CD4-positive, CD25-positive, alpha-beta regulatory T cell (primary cell): ENCODE measurements around the gene KRT80. TPM values are rescaled to one million over a fixed set of nuclear protein-coding genes. Genes with fewer than 3 reads are reported as not detected.

Source experiments
- ATAC-seq, 2 donors: fragments of 150-1000 bp; cut with Tn5 transposase; one replicate each; pipeline ENCODE4 v1.10.0; 2021; ENCODE audit warnings: low read depth in 2 of 2, moderate number of reproducible peaks in 2 of 2, moderate library complexity in 1 of 2
- DNase-seq, 3 donors: peaks; one replicate each; pipeline versions ENCODE4 v3.0.0 to v3.0.0-alpha.2; 2012 to 2022; ENCODE audit warnings: mixed read lengths in 1 of 3
- H3K27ac ChIP-seq: one replicate; pipeline ENCODE4 v1.7.0; 2013; ENCODE audit warnings: mild to moderate bottlenecking, low read length; ENCODE audit not compliant: insufficient read depth, poor library complexity, severe bottlenecking
- H3K27me3 ChIP-seq: one replicate; pipeline ENCODE4 v1.7.0; 2013; ENCODE audit warnings: low read length; ENCODE audit not compliant: control insufficient read depth, insufficient read depth
- H3K36me3 ChIP-seq: one replicate; pipeline ENCODE4 v1.7.0; 2013; ENCODE audit warnings: mild to moderate bottlenecking, low read length, moderate library complexity; ENCODE audit not compliant: control insufficient read depth, insufficient read depth
- H3K4me1 ChIP-seq: 2 replicates; pipeline ENCODE4 v1.7.0; 2013; ENCODE audit warnings: mild to moderate bottlenecking, low read length; ENCODE audit not compliant: insufficient read depth, control insufficient read depth, poor library complexity, severe bottlenecking
- H3K4me3 ChIP-seq: one replicate; pipeline ENCODE4 v1.7.0; 2013; ENCODE audit warnings: low read depth, mild to moderate bottlenecking, low read length, moderate library complexity
- H3K9me3 ChIP-seq, 2 experiments: 1 replicate in 1 of 2; 2 replicates in 1 of 2; pipeline ENCODE4 v1.7.0; 2013; ENCODE audit warnings: low read length in 2 of 2, mild to moderate bottlenecking in 1 of 2, moderate library complexity in 1 of 2; ENCODE audit not compliant: control insufficient read depth in 2 of 2
- H3K27ac Mint-ChIP-seq, 3 donors: one replicate each; pipeline ENCODE4 v1.8.0; 2020 to 2022; ENCODE audit warnings: mild to moderate bottlenecking in 3 of 3, mixed read lengths in 3 of 3, moderate library complexity in 2 of 3
- H3K27me3 Mint-ChIP-seq: one replicate; pipeline ENCODE4 v1.8.0; 2022; ENCODE audit warnings: mild to moderate bottlenecking, mixed read lengths
- H3K36me3 Mint-ChIP-seq: one replicate; pipeline ENCODE4 v1.8.0; 2020; ENCODE audit warnings: mixed read lengths
- H3K4me1 Mint-ChIP-seq, 4 donors: one replicate each; pipeline ENCODE4 v1.8.0; 2020 to 2022; ENCODE audit warnings: mixed read lengths in 4 of 4, mild to moderate bottlenecking in 1 of 4
- H3K4me3 Mint-ChIP-seq, 4 donors: one replicate each; pipeline ENCODE4 v1.8.0; 2020 to 2022; ENCODE audit warnings: mild to moderate bottlenecking in 4 of 4, mixed read lengths in 4 of 4, moderate library complexity in 3 of 4
- H3K9me3 Mint-ChIP-seq, 7 donors: one replicate each; pipeline ENCODE4 v1.8.0; 2020 to 2022; ENCODE audit warnings: mixed read lengths in 7 of 7, mild to moderate bottlenecking in 3 of 7, moderate library complexity in 2 of 7
- polyA plus RNA-seq, 4 donors: library from polyadenylated mRNA; unstranded; fragments of 300-500 nt; fragmentation: Illumina TruSeq; gene quantifications; one replicate each; pipeline ENCODE4 v1.2.3, GENCODE V29; 2021
- total RNA-seq: library from RNA; stranded (reverse); gene quantifications from one replicate; pipeline ENCODE4 v1.2.3, GENCODE V29; 2022

KRT80 gene
- total and polyA plus RNA-seq, 5 donors from 2014 or later = not detected

DNA sequence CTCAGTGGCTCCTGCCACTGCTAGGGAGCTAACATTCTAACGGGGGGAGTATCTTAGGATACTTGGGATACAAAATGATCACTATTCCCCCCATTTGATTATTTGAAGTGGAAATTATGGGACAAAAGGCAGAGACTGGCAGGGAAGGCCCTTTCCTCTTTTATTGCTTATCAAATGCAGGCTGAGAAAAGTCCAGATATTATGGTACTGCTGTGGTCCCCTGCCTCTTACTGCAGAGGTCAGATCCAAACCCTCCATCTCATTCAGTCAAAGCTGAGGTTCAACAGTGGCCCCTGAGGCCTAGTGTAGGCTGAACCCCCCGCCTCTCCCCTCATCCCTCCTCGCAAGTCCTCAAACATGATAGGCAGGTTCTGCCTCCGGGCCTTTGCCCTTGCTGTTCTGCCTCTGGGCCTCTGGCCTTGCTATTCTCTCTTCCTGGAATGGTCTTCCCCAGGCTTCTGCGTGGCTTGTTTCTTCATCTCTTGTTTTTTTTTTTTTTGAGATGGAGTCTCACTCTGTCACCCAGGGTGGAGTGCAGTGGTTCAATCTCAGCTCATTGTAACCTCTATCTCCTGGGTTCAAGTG is 34.2 kb downstream of the KRT80 start:
- Histone ChIP-seq H3K36me3 (no peaks in the 10 kb centered on the region), H3K9me3 (no peaks in the 10 kb centered on the region), H3K27ac (no peak overlapping the region), H3K27me3 (no peaks in the 10 kb centered on the region), H3K4me3 (no peak overlapping the region), H3K4me1 (peaks cover 25% of the 10 kb centered on the region)
- no peak for ATAC-seq
- no peaks in the 10 kb centered on the region for H3K36me3 Mint-ChIP-seq
- H3K9me3 Mint-ChIP-seq = no peaks in the 10 kb centered on the region
- DNase-seq = no peak
- peaks cover 6 to 49% (median 25%) of the 10 kb centered on the region in 4 donors for H3K4me1 Mint-ChIP-seq
- peak overlapping the region in 1 of 3 donors; percentile 3 for H3K27ac Mint-ChIP-seq
- H3K4me3 Mint-ChIP-seq = no peak overlapping the region
- H3K27me3 Mint-ChIP-seq = no peaks in the 10 kb centered on the region

DNA sequence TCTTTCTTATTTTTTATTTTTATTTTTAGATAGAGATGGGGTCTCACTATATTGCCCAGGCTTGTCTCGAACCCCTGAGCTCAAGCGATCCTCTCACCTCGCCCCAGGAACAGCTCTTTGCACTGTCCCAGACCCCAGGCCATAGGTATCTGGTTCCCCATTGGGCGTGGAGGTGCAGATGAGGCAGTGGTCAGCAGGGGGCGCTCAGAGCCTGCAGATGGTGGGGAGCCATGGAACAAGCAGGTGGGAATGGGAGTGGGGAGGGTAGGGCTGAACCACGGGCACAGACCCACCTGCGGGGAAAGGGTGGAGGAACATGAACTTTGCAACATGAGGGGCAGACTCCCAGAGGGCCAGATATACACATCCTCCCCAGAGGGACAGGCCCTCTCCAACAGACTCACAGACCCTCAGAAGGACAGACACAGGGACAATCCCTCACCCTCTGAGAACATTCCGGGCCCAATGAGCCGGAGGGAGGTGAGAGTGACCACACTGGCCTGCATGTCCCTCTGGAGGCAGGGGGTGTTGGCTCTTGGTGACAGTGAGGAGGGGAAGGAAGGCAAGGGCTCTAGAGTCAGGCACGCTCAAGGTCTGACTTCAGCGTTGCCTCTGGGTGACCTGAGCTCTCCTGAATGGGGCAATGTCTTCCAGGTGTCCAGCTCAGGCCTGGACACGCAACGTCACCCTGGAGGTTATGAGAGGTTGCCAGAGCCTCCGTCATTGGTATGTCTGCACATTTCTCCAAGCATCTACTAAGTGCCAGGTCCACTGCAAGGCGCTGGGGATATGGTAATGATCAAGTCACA is 34.9 kb downstream of the KRT80 start:
- Mint-ChIP-seq H3K27me3 (no peaks in the 10 kb centered on the region), H3K36me3 (no peaks in the 10 kb centered on the region), H3K27ac (peak overlapping the region in 2 of 3 donors; percentile 3 to 25), H3K4me1 (peaks cover 6 to 43% (median 23%) of the 10 kb centered on the region in 4 donors), H3K9me3 (no peaks in the 10 kb centered on the region), H3K4me3 (no peak overlapping the region)
- H3K27ac ChIP-seq = no peak overlapping the region
- H3K27me3 ChIP-seq = no peaks in the 10 kb centered on the region
- H3K4me1 ChIP-seq = peaks cover 25% of the 10 kb centered on the region
- no peaks in the 10 kb centered on the region for H3K36me3 ChIP-seq
- no peak overlapping the region for H3K4me3 ChIP-seq
- H3K9me3 ChIP-seq = no peaks in the 10 kb centered on the region
- peak; percentile 45 to 68 (median 51) for DNase-seq
- peak in 1 of 2 donors; percentile 36 for ATAC-seq

DNA sequence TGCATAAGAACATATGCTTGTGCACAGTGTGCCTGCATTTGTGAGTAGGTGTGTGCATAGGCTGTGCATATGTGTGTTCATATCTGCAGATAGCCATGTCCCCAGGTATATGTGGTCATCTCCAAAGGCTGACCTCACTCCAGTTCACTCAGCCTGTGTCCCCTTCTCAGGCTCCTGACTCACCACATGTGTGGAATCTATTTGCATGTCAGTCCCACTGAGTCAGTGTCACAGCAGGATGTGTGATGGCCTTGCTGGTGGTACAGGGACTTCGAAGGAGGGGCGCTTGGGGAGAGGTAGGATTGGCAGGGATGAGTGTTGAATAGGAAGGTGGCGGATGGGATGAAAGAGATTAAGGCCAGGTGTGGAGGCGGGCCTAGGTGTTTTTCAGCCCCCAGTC is 35.5 kb downstream of the KRT80 start:
- no peak overlapping the region for H3K4me3 Mint-ChIP-seq
- H3K4me1 Mint-ChIP-seq = peaks cover 6 to 41% (median 22%) of the 10 kb centered on the region in 4 donors
- Histone ChIP-seq H3K36me3 (no peaks in the 10 kb centered on the region), H3K9me3 (no peaks in the 10 kb centered on the region), H3K4me3 (no peak overlapping the region), H3K27me3 (no peaks in the 10 kb centered on the region), H3K27ac (no peak overlapping the region), H3K4me1 (peaks cover 28% of the 10 kb centered on the region)
- no peak for ATAC-seq
- no peaks in the 10 kb centered on the region for H3K9me3 Mint-ChIP-seq
- H3K27ac Mint-ChIP-seq = peak overlapping the region; percentile 3 to 69 (median 14)
- H3K36me3 Mint-ChIP-seq = no peaks in the 10 kb centered on the region
- no peak for DNase-seq
- peaks cover 6% of the 10 kb centered on the region for H3K27me3 Mint-ChIP-seq

GRCh38 chr12:52155048-52155868 is 36.6 kb downstream of the KRT80 start:
- Mint-ChIP-seq H3K4me3 (peak overlapping the region; percentile 13 to 70 (median 41)), H3K9me3 (no peaks in the 10 kb centered on the region), H3K27ac (peak overlapping the region; percentile 80 to 93 (median 91)), H3K27me3 (peaks cover 10% of the 10 kb centered on the region), H3K36me3 (no peaks in the 10 kb centered on the region), H3K4me1 (peaks cover 6 to 40% (median 19%) of the 10 kb centered on the region in 4 donors)
- peaks cover 28% of the 10 kb centered on the region for H3K4me1 ChIP-seq
- H3K27ac ChIP-seq = peak overlapping the region; percentile 30
- H3K27me3 ChIP-seq = no peaks in the 10 kb centered on the region
- no peaks in the 10 kb centered on the region for H3K9me3 ChIP-seq
- H3K4me3 ChIP-seq = no peak overlapping the region
- no peaks in the 10 kb centered on the region for H3K36me3 ChIP-seq
- DNase-seq (peak in 2 of 3 donors; percentile 62 to 88), ATAC-seq (peak; percentile 57 to 74)

- Histone ChIP-seq H3K36me3 (no peaks in the 10 kb centered on the region), H3K4me3 (no peak overlapping the region), H3K27ac (no peak overlapping the region), H3K27me3 (no peaks in the 10 kb centered on the region), H3K9me3 (no peaks in the 10 kb centered on the region), H3K4me1 (peaks cover 28% of the 10 kb centered on the region)
- ATAC-seq (no peak), DNase-seq (no peak)
- Mint-ChIP-seq H3K27me3 (peaks cover 10% of the 10 kb centered on the region), H3K4me3 (peak overlapping the region in 1 of 4 donors; percentile 13), H3K9me3 (no peaks in the 10 kb centered on the region), H3K36me3 (no peaks in the 10 kb centered on the region), H3K4me1 (peaks cover 6 to 40% (median 19%) of the 10 kb centered on the region in 4 donors), H3K27ac (no peak overlapping the region)
Observed at GRCh38 chr12:52152905-52153317, 38.9 kb downstream of the KRT80 start.

DNA sequence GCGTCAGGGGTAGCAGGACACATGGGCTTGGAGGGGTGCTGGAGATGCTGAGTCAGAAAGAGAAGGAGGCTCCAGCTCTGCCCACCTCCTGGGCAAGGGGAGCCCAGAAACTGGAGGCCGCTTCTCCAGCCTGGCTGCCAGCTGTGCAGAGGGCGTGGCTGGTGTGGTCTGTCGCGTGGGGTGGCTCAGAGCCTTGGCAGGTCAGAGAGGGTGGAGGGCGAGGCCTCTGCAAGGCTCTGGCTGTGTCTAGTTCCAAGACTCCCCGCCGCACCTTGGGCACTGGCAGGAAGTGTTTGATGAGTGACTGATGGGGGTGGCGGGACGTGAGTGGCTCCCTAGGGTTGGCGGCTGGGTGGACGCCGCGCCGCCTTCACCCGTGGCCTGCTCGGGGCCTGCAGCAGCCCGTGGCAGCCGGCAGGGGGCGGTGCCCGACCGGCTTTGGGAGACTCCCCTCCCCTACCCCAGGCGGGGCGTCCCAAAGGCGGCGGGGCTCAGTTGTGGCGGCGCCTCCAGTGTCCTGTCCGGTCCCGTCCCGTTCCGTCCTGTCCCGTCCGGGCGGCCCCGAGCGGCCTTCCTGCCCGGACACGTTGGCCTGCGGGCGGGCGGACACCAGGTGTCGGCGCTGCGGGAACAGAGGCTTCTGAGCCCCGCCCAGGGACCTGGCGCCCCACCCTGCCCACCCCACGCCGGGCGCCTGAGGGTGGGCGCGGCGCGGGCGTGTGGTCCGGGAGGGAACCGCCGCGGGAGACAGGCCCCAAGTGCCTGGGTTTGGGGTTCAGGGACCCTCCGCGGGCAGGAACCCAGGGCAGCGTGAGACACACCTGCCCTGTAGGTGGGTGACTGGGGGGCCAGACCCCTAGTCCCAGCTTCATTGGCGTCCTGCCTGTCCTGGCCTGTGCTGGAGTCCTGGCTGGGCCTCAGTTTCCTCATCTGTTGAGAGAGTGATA is 39.7 kb downstream of the KRT80 start:
- peaks cover 6 to 40% (median 19%) of the 10 kb centered on the region in 4 donors for H3K4me1 Mint-ChIP-seq

More for the DNA sequence above, 39.7 kb downstream of the KRT80 start:
- DNase-seq = peak; percentile 48 to 73 (median 61)
- no peak overlapping the region for H3K27ac ChIP-seq
- no peaks in the 10 kb centered on the region for H3K9me3 ChIP-seq
- H3K4me3 ChIP-seq = no peak overlapping the region
- Mint-ChIP-seq H3K9me3 (no peaks in the 10 kb centered on the region), H3K4me3 (peak overlapping the region in 3 of 4 donors; percentile 56 to 80 (median 73)), H3K27ac (peak overlapping the region in 2 of 3 donors; percentile 73 to 83), H3K36me3 (no peaks in the 10 kb centered on the region), H3K27me3 (peaks cover 10% of the 10 kb centered on the region)
- H3K36me3 ChIP-seq = no peaks in the 10 kb centered on the region
- peaks cover 28% of the 10 kb centered on the region for H3K4me1 ChIP-seq
- peak; percentile 66 to 69 for ATAC-seq
- no peaks in the 10 kb centered on the region for H3K27me3 ChIP-seq
